Measurements from ENCODE around the gene KCTD1. TPM values are rescaled to one million over a fixed set of nuclear protein-coding genes. Genes with fewer than 3 reads are reported as not detected.

Gene KCTD1
- total and polyA plus RNA-seq, 11 donors = 4.8 to 21.8 (median 8.9) TPM

DNA sequence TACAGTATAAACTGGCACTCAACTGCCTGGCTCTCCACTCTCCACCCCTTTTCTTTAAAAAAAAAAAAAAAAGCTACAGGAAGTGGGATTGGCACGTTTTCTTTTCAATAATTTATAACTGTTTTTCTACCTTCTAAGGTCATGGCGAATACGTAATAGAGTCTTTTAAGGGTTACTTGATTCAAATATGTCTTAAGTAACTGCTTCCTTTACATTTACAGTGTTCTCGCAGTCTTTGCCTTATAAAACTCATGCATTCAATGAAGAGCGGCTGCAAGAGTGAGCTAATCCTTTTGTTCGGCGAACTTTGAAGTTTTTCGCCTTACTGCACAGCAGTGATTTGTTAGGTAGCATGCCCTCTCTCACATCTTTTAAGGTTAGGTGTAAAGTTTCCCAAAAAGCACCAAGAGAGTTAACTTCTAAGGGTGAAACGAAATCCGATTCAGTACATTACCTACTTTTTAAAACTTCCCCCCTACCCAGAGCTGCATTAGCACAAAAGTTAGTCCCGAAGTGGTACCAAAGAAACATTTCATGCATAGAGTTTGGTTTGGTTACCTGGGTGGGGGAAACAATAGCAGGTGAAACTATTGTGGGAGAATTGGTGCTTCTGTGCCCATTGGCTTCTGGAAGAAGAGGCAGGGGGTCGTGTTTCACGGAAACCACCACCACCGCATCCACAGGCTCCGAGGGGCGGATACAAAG is 2.0 kb downstream of the KCTD1 start:
- ATAC-seq = no peak
- H3K9me3 ChIP-seq = no peaks in the 10 kb centered on the region
- H3K27ac ChIP-seq = no peak overlapping the region
- WGBS, 4 donors = 86 to 91% (median 87%) methylated on average over 16 of the region's 16 CpGs
- no peaks in the 10 kb centered on the region for H3K36me3 ChIP-seq
- peaks cover 0 to 23% (median 8%) of the 10 kb centered on the region in 9 donors for H3K27me3 ChIP-seq
- H3K4me1 ChIP-seq = peaks cover 0 to 56% (median 31%) of the 10 kb centered on the region in 12 donors
- intact Hi-C loops (cut with DNase I) = loop anchor here in 5 of 10 donors (5.0 to 10.0 kb wide), 4 partner anchors 92 to 162 kb away; no protein-coding TSS in a partner anchor
- TF ChIP-seq POLR2A (IDR thresholded peaks at IDR 0.05) = no peak
- TF ChIP-seq, protein P1, sequence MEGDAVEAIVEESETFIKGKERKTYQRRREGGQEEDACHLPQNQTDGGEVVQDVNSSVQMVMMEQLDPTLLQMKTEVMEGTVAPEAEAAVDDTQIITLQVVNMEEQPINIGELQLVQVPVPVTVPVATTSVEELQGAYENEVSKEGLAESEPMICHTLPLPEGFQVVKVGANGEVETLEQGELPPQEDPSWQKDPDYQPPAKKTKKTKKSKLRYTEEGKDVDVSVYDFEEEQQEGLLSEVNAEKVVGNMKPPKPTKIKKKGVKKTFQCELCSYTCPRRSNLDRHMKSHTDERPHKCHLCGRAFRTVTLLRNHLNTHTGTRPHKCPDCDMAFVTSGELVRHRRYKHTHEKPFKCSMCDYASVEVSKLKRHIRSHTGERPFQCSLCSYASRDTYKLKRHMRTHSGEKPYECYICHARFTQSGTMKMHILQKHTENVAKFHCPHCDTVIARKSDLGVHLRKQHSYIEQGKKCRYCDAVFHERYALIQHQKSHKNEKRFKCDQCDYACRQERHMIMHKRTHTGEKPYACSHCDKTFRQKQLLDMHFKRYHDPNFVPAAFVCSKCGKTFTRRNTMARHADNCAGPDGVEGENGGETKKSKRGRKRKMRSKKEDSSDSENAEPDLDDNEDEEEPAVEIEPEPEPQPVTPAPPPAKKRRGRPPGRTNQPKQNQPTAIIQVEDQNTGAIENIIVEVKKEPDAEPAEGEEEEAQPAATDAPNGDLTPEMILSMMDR (IDR thresholded peaks at IDR 0.05) = no peak
- H3K4me3 ChIP-seq = peak overlapping the region in 5 of 12 donors; percentile 21 to 84 (median 25)
- no peak for DNase-seq

DNA sequence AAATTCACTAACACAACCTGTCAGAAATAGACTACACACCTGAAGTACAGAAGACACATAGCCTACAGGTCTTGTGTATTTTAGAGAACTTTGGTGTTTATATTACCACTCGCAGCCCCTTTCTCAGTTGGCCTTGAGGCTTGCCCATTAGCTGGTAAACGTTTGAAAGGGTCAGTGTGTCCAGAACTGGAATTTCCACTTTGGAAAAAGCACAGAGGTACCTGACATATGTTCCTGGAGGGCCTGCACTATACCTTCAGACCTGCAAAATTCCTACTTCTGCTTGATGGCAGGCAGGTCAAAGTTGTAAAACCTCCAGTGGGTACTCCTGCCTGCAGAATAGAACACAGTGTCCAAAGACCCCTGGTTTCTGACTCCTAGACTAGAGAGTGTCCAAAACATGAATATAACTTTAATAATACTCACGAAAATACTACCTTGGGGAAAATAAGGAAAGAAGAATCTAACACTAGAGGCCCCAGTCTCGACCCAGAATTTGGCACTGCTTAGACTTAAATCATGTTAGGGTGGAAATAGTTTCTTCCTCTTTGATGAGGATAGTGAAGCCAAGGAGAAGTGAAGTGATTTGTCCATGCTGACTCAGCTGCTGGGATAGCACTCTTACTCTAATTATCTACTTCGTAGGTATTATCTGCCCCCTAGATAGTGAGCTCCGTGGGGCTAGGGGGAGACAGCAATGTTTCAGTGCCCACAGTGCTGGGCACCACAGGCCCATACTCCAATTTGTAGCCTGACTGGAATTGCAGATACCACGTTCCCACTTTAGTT is 2.8 kb downstream of the KCTD1 start:
- peaks cover 0 to 15% (median under 1%) of the 10 kb centered on the region in 9 donors for H3K27me3 ChIP-seq
- peak overlapping the region in 4 of 12 donors; percentile 4 to 25 (median 22) for H3K4me3 ChIP-seq
- H3K27ac ChIP-seq = no peak overlapping the region
- no peak for DNase-seq
- intact Hi-C loops (cut with DNase I) = loop anchor here in 5 of 10 donors (5.0 to 10.0 kb wide), 4 partner anchors 91 to 161 kb away; no protein-coding TSS in a partner anchor
- WGBS, 4 donors = 52 to 61% (median 55%) methylated on average over 7 of the region's 7 CpGs
- no peak for ATAC-seq
- peaks cover 0 to 48% (median 23%) of the 10 kb centered on the region in 12 donors for H3K4me1 ChIP-seq
- no peaks in the 10 kb centered on the region for H3K36me3 ChIP-seq
- no peak for TF ChIP-seq POLR2A (IDR thresholded peaks at IDR 0.05)
- TF ChIP-seq, protein P1 (IDR thresholded peaks at IDR 0.05) = no peak
- no peaks in the 10 kb centered on the region for H3K9me3 ChIP-seq

DNA sequence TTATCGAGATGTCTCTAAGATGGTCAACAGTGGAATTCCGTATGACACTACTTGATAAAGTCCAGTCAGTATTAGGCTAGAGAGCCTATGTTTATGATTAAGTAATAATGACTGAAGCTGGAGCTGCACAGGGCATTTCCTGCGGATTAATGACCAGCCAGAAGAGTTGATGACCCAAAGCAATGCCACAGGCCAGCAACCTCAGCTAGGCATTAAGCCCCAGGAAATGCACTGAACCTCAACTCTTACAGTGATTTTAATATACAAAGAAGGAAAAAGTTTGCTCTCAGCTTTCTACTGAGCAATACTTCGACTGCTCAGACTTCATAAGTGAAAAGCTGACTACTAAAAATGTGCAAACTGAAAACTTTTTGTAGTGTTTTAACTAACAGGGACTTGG is 3.9 kb downstream of the KCTD1 start:
- TF ChIP-seq, protein P1 (IDR thresholded peaks at IDR 0.05) = no peak
- TF ChIP-seq POLR2A (IDR thresholded peaks at IDR 0.05) = no peak
- intact Hi-C loops (cut with DNase I) = loop anchor here in 4 of 10 donors (10.0 kb wide), 3 partner anchors 90 to 160 kb away; no protein-coding TSS in a partner anchor

DNA sequence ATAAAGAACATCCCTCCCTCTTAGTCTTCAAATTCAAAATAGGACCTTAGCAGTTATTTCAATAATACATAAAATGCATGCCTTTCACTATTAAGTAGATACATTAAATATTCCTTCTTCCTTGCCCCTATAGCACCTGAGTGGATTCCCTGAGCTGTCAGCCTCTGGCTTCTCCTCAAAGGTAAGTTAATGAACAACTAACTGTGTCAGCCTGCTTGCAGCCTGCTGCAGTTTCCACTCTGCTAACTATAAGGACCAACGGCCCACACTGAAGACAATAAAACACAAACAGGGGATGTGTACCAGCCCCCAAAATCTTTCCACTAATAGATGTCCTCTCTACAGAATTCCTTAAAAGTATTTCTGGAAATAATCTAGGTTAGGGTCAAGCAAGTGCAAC is 5.0 kb downstream of the KCTD1 start:
- H3K36me3 ChIP-seq = no peaks in the 10 kb centered on the region
- no peak for TF ChIP-seq POLR2A (IDR thresholded peaks at IDR 0.05)
- TF ChIP-seq, protein P1 (IDR thresholded peaks at IDR 0.05) = no peak
- intact Hi-C loops (cut with DNase I) = loop anchor here in 4 of 10 donors (10.0 kb wide), 3 partner anchors 89 to 159 kb away; no protein-coding TSS in a partner anchor
- H3K27ac ChIP-seq = no peak overlapping the region
- H3K27me3 ChIP-seq = no peaks in the 10 kb centered on the region
- H3K4me3 ChIP-seq = no peak overlapping the region
- no peak for DNase-seq
- 64 to 69% (median 66%) methylated on average over 1 of the region's 1 CpG for WGBS, 4 donors
- H3K4me1 ChIP-seq = peaks cover 0 to 36% (median 14%) of the 10 kb centered on the region in 12 donors
- no peak for ATAC-seq
- H3K9me3 ChIP-seq = no peaks in the 10 kb centered on the region

More for the DNA sequence above, 3.9 kb downstream of the KCTD1 start:
- H3K4me3 ChIP-seq = no peak overlapping the region
- WGBS, 4 donors = 73 to 83% (median 78%) methylated on average over 4 of the region's 4 CpGs
- H3K9me3 ChIP-seq = no peaks in the 10 kb centered on the region
- H3K36me3 ChIP-seq = no peaks in the 10 kb centered on the region
- H3K27me3 ChIP-seq = peaks cover 0 to 7% (median 0%) of the 10 kb centered on the region in 9 donors
- H3K4me1 ChIP-seq = peaks cover 0 to 40% (median 17%) of the 10 kb centered on the region in 12 donors
- no peak for DNase-seq
- no peak for ATAC-seq
- no peak overlapping the region for H3K27ac ChIP-seq
